ENCODE measurements around the gene EEF2.

The EEF2 gene

DNA sequence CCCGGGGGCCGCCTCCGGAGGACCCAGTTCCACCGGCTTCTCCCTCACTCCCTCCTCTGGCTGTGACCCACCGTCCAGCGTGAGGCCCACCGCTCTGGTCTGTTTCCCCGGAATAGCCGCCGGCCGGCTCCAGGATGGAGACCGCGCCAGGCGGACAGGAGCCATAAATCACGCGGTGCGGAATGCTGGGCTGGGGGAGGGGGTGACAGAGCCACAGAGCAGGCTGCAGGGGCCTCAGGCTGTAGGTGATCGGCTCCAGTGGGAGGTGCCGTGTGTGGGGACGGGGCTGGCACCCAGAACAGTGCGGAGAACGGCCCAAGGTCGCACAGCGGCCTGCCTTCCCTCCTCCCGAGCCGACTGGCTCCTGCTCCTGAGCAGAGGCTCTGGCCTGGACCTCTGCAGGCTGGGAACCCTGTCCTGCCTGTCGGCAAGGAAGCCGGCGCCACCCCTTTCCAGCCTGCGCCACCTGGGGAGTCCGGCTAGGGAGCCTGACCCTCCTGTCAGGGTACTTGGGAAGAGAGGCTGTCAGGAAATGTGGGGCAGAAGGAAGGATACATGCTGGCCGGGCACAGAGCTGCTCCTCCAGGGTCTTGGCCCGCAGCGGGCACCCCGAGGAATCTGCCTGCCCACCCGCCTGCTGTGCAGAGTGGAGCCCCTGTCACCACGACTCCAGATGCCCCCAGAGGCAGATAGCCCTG is 30.6 kb upstream of the EEF2 start:
- Histone ChIP-seq H3K9ac (no peak overlapping the region), H3K4me3 (ENCODE audit: low read depth, low read length) (no peak overlapping the region), H3K4me1 (no peaks in the 10 kb centered on the region), H3K36me3 (ENCODE audit: control insufficient read depth, insufficient read depth, low read length) (no peaks in the 10 kb centered on the region), H3K27me3 (ENCODE audit: control insufficient read depth, insufficient read depth, low read length) (no peaks in the 10 kb centered on the region), H3K79me2 (peaks cover 59% of the 10 kb centered on the region), H3K27ac (peak overlapping the region; percentile 4), H2AFZ (no peak overlapping the region), H3K4me2 (ENCODE audit: low read length) (no peak overlapping the region), H3K9me3 (ENCODE audit: control insufficient read depth, low read length) (no peaks in the 10 kb centered on the region)
- TF ChIP-seq, protein P1, sequence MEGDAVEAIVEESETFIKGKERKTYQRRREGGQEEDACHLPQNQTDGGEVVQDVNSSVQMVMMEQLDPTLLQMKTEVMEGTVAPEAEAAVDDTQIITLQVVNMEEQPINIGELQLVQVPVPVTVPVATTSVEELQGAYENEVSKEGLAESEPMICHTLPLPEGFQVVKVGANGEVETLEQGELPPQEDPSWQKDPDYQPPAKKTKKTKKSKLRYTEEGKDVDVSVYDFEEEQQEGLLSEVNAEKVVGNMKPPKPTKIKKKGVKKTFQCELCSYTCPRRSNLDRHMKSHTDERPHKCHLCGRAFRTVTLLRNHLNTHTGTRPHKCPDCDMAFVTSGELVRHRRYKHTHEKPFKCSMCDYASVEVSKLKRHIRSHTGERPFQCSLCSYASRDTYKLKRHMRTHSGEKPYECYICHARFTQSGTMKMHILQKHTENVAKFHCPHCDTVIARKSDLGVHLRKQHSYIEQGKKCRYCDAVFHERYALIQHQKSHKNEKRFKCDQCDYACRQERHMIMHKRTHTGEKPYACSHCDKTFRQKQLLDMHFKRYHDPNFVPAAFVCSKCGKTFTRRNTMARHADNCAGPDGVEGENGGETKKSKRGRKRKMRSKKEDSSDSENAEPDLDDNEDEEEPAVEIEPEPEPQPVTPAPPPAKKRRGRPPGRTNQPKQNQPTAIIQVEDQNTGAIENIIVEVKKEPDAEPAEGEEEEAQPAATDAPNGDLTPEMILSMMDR (IDR thresholded peaks at IDR 0.05) = no peak

DNA sequence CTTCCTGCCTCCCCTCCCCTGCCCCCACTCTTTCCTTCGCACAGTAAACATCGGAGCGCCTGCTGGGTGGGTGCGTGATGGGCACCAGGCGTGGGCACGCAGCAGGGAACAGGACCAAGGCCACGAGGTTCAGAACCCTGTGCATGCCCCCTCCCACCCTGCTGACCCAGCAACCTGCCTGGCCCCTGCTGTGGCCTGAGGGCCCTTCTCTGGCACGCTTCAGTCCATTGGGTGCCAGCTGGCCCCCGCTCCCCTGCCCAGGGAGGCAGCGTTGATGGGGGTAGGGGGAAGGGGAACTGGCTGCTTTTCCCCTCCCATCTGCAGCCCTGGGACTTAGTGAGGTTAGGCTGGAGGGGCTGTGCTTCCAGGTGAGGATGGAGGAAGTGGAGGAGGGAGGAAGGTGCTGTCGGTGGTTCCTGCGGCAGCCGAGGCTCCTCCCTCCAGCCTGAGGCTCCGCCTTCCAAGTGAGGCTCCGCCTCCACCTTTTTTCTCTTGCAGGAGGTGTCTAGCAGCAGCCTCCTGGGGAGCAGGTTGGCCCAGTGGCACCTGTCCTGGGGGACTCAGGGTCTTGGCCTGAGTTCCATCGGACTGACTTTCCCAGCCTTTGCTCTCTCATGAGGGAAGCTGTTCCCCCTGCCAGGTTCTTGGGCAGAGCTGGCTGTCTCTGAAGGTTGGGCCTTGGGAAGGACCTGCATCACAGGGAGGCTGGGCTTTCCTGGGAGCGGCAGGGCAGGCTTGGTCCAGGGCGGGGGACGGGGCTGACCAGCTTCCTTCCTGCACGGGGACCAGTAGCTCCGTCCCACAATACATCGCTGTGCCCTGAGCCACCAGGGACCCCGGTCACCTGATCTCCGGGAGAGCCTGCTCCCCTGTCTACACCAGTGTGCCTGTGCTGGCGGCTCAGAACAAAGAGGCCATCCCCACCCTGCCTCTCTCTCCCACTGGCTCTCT is 29.6 kb upstream of the EEF2 start:
- H3K4me2 ChIP-seq (ENCODE audit: low read length) = no peak overlapping the region
- H3K4me3 ChIP-seq (ENCODE audit: low read depth, low read length) = no peak overlapping the region
- no peak overlapping the region for H3K27ac ChIP-seq
- H3K9me3 ChIP-seq (ENCODE audit: control insufficient read depth, low read length) = no peaks in the 10 kb centered on the region
- TF ChIP-seq, protein P1 (IDR thresholded peaks at IDR 0.05) = no peak
- H3K36me3 ChIP-seq (ENCODE audit: control insufficient read depth, insufficient read depth, low read length) = no peaks in the 10 kb centered on the region
- H2AFZ ChIP-seq = no peak overlapping the region
- H3K9ac ChIP-seq = no peak overlapping the region
- H3K27me3 ChIP-seq (ENCODE audit: control insufficient read depth, insufficient read depth, low read length) = no peaks in the 10 kb centered on the region
- no peaks in the 10 kb centered on the region for H3K4me1 ChIP-seq
- peaks cover 69% of the 10 kb centered on the region for H3K79me2 ChIP-seq

DNA sequence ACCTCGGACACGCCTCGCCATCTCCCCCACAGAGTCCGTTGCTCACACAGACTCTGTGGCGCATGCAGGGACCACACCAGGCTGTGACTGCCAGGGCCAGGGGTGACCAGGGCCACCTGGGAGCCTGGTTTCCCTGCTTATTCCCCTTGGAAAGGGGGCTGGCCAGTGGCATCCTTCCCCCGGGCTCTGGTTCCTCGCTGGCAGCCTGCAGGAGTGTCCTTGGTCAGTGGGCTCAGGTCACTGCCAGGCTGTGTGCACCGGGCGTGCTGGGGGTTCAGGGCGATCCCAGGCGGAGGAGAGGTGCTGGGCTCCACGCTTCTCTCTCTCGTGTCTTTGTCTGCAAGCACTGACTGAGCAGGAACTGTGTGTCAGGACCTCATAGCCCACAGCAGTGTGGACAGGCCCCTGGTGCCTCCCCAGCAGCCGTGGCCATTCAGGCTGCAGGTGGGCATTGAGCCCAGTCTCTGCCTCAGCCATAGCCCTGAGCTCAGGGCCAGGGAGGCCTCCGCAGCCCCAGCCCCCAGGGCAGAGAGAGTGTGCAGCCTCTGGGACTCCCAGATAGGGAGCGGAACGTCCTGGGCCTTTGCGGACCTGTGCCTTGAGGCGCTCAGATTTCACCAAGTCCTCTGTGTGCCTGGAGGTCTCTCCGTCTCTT is 28.8 kb upstream of the EEF2 start:
- no peak overlapping the region for H2AFZ ChIP-seq
- no peaks in the 10 kb centered on the region for H3K27me3 ChIP-seq (ENCODE audit: control insufficient read depth, insufficient read depth, low read length)
- no peak overlapping the region for H3K27ac ChIP-seq
- no peak overlapping the region for H3K4me2 ChIP-seq (ENCODE audit: low read length)
- no peak overlapping the region for H3K9ac ChIP-seq
- H3K4me1 ChIP-seq = peaks cover 2% of the 10 kb centered on the region
- no peaks in the 10 kb centered on the region for H3K36me3 ChIP-seq (ENCODE audit: control insufficient read depth, insufficient read depth, low read length)
- H3K9me3 ChIP-seq (ENCODE audit: control insufficient read depth, low read length) = no peaks in the 10 kb centered on the region
- H3K79me2 ChIP-seq = peaks cover 74% of the 10 kb centered on the region
- TF ChIP-seq, protein P1 (IDR thresholded peaks at IDR 0.05) = no peak
- no peak overlapping the region for H3K4me3 ChIP-seq (ENCODE audit: low read depth, low read length)

DNA sequence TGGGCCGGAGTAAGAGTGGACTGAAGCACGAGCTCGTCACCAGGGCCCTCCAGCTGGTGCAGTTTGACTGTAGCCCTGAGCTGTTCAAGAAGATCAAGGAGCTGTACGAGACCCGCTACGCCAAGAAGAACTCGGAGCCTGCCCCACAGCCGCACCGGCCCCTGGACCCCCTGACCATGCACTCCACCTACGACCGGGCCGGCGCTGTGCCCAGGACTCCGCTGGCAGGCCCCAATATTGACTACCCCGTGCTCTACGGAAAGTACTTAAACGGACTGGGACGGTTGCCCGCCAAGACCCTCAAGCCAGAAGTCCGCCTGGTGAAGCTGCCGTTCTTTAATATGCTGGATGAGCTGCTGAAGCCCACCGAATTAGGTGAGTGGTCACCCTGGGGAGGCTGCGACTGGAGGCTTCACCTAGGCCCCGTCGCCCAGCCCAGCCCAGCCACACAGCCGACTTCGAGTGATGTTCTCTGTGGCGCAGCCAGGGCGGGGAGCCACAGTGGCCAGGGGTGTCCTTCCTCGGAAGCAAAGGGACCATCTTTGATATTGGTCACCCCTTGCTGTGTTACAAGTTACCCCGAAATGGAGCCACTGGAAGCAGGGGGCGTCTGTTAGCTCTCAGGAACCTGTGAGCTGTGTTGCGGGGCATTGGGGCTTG is 27.8 kb upstream of the EEF2 start:
- Histone ChIP-seq H3K36me3 (ENCODE audit: control insufficient read depth, insufficient read depth, low read length) (no peaks in the 10 kb centered on the region), H3K4me3 (ENCODE audit: low read depth, low read length) (no peak overlapping the region), H3K79me2 (peaks cover 80% of the 10 kb centered on the region), H2AFZ (no peak overlapping the region), H3K4me1 (peaks cover 9% of the 10 kb centered on the region), H3K27me3 (ENCODE audit: control insufficient read depth, insufficient read depth, low read length) (no peaks in the 10 kb centered on the region), H3K4me2 (ENCODE audit: low read length) (no peak overlapping the region), H3K9me3 (ENCODE audit: control insufficient read depth, low read length) (no peaks in the 10 kb centered on the region), H3K9ac (no peak overlapping the region), H3K27ac (no peak overlapping the region)
- TF ChIP-seq, protein P1 (IDR thresholded peaks at IDR 0.05) = no peak
